Caco-2 (cell line): ENCODE measurements around the gene TGM6. TPM values are rescaled to one million over a fixed set of nuclear protein-coding genes. Genes with fewer than 3 reads are reported as not detected.

Experiments used
- BruUV-seq: library from RNA; stranded (reverse); fragments of 400-500 nt; replicated peaks from 2 replicates; lab custom pipeline; 2021; lab: Mats Ljungman, UMichigan
- CTCF ChIA-PET: fragments of 300-600 bp; sonication (Branson Sonifier 250); formaldehyde crosslinking; loops from one replicate; lab custom pipeline; 2022; ENCODE audit warnings: antibody characterized with exemption; lab: Charles Lee
- POLR2A ChIA-PET: fragments of 300-600 bp; sonication (Branson Sonifier 250); formaldehyde crosslinking; loops from one replicate; lab custom pipeline; 2022; ENCODE audit warnings: antibody characterized with exemption; lab: Charles Lee
- DNase-seq, 2 experiments: peaks; one replicate each; pipeline versions ENCODE4 v3.0.0 to v3.0.0-alpha.2; 2020 to 2022
- H3K27me3 ChIP-seq: replicated peaks from 2 replicates; pipeline ENCODE4 v1.6.0; 2011; ENCODE audit warnings: low read length; ENCODE audit not compliant: control insufficient read depth, insufficient read depth
- H3K36me3 ChIP-seq: 2 replicates; pipeline ENCODE4 v1.5.1; 2011; ENCODE audit warnings: low read length; ENCODE audit not compliant: control insufficient read depth, insufficient read depth
- H3K4me1 ChIP-seq: fragments of 250-450 bp; sonication (Bioruptor Pico); 2 replicates; pipeline ENCODE4 v1.5.1; 2020; ENCODE audit warnings: mild to moderate bottlenecking
- H3K4me3 ChIP-seq: 2 replicates; pipeline ENCODE4 v1.5.1; 2011; ENCODE audit warnings: low read depth, mild to moderate bottlenecking, control low read depth, low read length
- H3K9me3 ChIP-seq: fragments of 250-450 bp; sonication (Bioruptor Pico); 2 replicates; pipeline ENCODE4 v1.5.1; 2020; ENCODE audit warnings: mild to moderate bottlenecking, moderate library complexity
- H3K27ac Mint-ChIP-seq: one replicate; pipeline ENCODE4 v1.8.0; 2022; ENCODE audit warnings: mixed read lengths; ENCODE audit not compliant: unreplicated experiment
- H3K27me3 Mint-ChIP-seq: one replicate; pipeline ENCODE4 v1.8.0; 2022; ENCODE audit warnings: mixed read lengths; ENCODE audit not compliant: insufficient read depth, unreplicated experiment
- H3K36me3 Mint-ChIP-seq: one replicate; pipeline ENCODE4 v1.8.0; 2022; ENCODE audit warnings: mild to moderate bottlenecking, mixed read lengths; ENCODE audit not compliant: insufficient read depth, unreplicated experiment
- H3K4me1 Mint-ChIP-seq: one replicate; pipeline ENCODE4 v1.8.0; 2022; ENCODE audit warnings: low read depth, mixed read lengths; ENCODE audit not compliant: unreplicated experiment
- H3K4me3 Mint-ChIP-seq: one replicate; pipeline ENCODE4 v1.8.0; 2022; ENCODE audit warnings: mild to moderate bottlenecking, moderate library complexity, mixed read lengths; ENCODE audit not compliant: unreplicated experiment
- H3K9me3 Mint-ChIP-seq: one replicate; pipeline ENCODE4 v1.8.0; 2022; ENCODE audit warnings: mixed read lengths; ENCODE audit not compliant: unreplicated experiment
- CTCF ChIP-seq, 2 experiments: fragments of 200-600 bp in 1 of 2; IDR thresholded peaks; 1 replicate in 1 of 2; 2 replicates in 1 of 2; pipeline versions ENCODE4 v1.5.1 to v1.8.0; 2011 to 2022; ENCODE audit warnings: antibody characterized with exemption in 1 of 2, control low read depth in 1 of 2, inconsistent platforms in 1 of 2, low read depth in 1 of 2, low read length in 1 of 2, mild to moderate bottlenecking in 1 of 2, moderate library complexity in 1 of 2; ENCODE audit not compliant: insufficient read depth in 1 of 2, severe bottlenecking in 1 of 2, unreplicated experiment in 1 of 2
- intact Hi-C: fragments of 100-400 bp; cut with micrococcal nuclease; formaldehyde crosslinking; loops from one replicate; pipeline ENCODE4 v1.10.0; 2022; ENCODE audit not compliant: unreplicated experiment
- total RNA-seq: library from RNA; stranded (reverse); gene quantifications from 2 replicates; pipeline ENCODE4 v1.2.3, GENCODE V29; 2022

The TGM6 gene
- total RNA-seq, 1 experiment from 2014 or later = not detected

GRCh38 chr20:2336471-2336870 is 44.2 kb upstream of the TGM6 start:
- H3K9me3 Mint-ChIP-seq = no peaks in the 10 kb centered on the region
- peaks cover 9% of the 10 kb centered on the region for H3K27me3 Mint-ChIP-seq
- H3K4me3 Mint-ChIP-seq = no peak overlapping the region
- no peak overlapping the region for H3K4me3 ChIP-seq
- no peak for TF ChIP-seq CTCF (IDR thresholded peaks at IDR 0.05; ENCODE audit: insufficient read depth in 1 of 2, low read depth in 1 of 2, low read length in 1 of 2, severe bottlenecking in 1 of 2, unreplicated experiment in 1 of 2)
- no peaks in the 10 kb centered on the region for H3K36me3 ChIP-seq
- H3K27ac Mint-ChIP-seq = no peak overlapping the region
- intact Hi-C loops = no loop called here
- no peaks in the 10 kb centered on the region for H3K27me3 ChIP-seq
- H3K9me3 ChIP-seq = no peaks in the 10 kb centered on the region
- DNase-seq = no peak
- CTCF ChIA-PET = no interaction called here
- H3K4me1 Mint-ChIP-seq = no peaks in the 10 kb centered on the region
- no peaks in the 10 kb centered on the region for H3K4me1 ChIP-seq
- no peaks in the 10 kb centered on the region for H3K36me3 Mint-ChIP-seq
- POLR2A ChIA-PET = no interaction called here
- no TSS peak for BruUV-seq

- H3K9me3 Mint-ChIP-seq = no peaks in the 10 kb centered on the region
- CTCF ChIA-PET = no interaction called here
These were observed 43.6 kb upstream of the TGM6 start for GRCh38 chr20:2337142-2337541.

GRCh38 chr20:2338411-2339066 is 42.2 kb upstream of the TGM6 start:
- intact Hi-C loops = no loop called here
- no peaks in the 10 kb centered on the region for H3K9me3 ChIP-seq
- Mint-ChIP-seq H3K4me1 (no peaks in the 10 kb centered on the region), H3K27ac (no peak overlapping the region), H3K27me3 (peaks cover 14% of the 10 kb centered on the region), H3K9me3 (no peaks in the 10 kb centered on the region), H3K36me3 (no peaks in the 10 kb centered on the region), H3K4me3 (no peak overlapping the region)
- H3K4me1 ChIP-seq = no peaks in the 10 kb centered on the region
- no peaks in the 10 kb centered on the region for H3K27me3 ChIP-seq
- POLR2A ChIA-PET = no interaction called here
- no TSS peak for BruUV-seq
- H3K36me3 ChIP-seq = no peaks in the 10 kb centered on the region
- H3K4me3 ChIP-seq = no peak overlapping the region
- no peak for DNase-seq
- CTCF ChIA-PET = no interaction called here
- no peak for TF ChIP-seq CTCF (IDR thresholded peaks at IDR 0.05; ENCODE audit: insufficient read depth in 1 of 2, low read depth in 1 of 2, low read length in 1 of 2, severe bottlenecking in 1 of 2, unreplicated experiment in 1 of 2)

More at GRCh38 chr20:2337142-2337541, 43.6 kb upstream of the TGM6 start:
- POLR2A ChIA-PET = no interaction called here
- BruUV-seq = no TSS peak
- Mint-ChIP-seq H3K27ac (no peak overlapping the region), H3K27me3 (peaks cover 9% of the 10 kb centered on the region), H3K4me3 (no peak overlapping the region), H3K36me3 (no peaks in the 10 kb centered on the region), H3K4me1 (no peaks in the 10 kb centered on the region)
- no peak for DNase-seq
- intact Hi-C loops = no loop called here
- Histone ChIP-seq H3K27me3 (no peaks in the 10 kb centered on the region), H3K9me3 (no peaks in the 10 kb centered on the region), H3K36me3 (no peaks in the 10 kb centered on the region), H3K4me3 (no peak overlapping the region), H3K4me1 (no peaks in the 10 kb centered on the region)
- no peak for TF ChIP-seq CTCF (IDR thresholded peaks at IDR 0.05; ENCODE audit: insufficient read depth in 1 of 2, low read depth in 1 of 2, low read length in 1 of 2, severe bottlenecking in 1 of 2, unreplicated experiment in 1 of 2)
